ENCODE measurements around the gene ZNF398. TPM values are rescaled to one million over a fixed set of nuclear protein-coding genes. Genes with fewer than 3 reads are reported as not detected.
A peak's percentile ranks its signal among the peaks of the same experiment; 100 is the strongest.

The ZNF398 gene
- total and polyA plus RNA-seq, 2 of the 13 experiments (the other 11 are each of a cell fraction or from before 2014, with no cell fraction given): 3.0 to 8.9 TPM

DNA sequence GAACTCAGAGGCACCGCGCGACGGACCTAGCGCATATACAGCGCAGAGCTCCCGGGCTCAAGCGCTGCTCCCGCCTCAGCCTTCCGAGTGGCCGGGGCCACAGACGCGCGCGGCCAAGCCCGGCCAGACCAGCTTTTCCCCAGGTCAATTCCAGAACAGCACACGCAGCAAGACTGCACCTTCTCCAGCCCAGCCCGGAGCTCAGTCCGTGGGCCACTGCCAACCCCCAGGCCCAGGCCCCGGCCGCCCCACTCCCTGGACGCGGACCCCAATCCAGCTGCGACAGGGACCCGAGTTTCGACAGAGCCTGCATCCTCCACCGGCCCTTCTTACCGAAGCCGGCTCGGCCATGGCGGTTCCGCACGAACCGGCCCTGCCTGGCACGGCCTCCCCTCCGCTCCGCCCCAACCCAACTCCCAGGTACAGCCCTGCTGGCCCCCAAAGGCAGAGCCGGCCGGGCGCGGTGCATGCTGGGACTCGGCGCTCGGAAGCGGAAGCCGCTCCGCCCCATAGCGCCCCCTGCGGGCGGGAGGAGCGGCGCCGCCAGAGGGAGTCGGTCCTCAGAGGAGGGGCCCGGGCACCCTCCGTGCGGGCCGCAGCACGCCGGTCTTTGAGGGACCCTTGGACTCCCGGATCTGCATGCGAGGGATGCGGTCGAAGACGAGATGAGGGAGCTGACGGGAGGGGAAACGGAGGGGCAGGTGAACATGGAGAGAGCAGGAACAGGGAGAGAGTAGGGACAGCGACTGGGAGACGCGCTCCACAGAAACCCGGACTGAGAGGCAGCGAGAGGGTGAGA, 21.2 kb upstream of the ZNF398 start, which contains the start of gene ZNF425 (continued):
- TF ChIP-seq, protein P1, sequence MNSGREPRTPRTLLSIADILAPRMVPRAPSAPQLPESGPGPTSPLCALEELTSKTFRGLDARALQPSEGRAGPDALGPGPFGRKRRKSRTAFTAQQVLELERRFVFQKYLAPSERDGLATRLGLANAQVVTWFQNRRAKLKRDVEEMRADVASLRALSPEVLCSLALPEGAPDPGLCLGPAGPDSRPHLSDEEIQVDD (CRISPR knock-in tag; IDR thresholded peaks at IDR 0.05; ENCODE audit: borderline replicate concordance): 0 out of 2 replicates have a peak, but pooled peaks have one; percentile 15
- no peak for TF ChIP-seq SMAD1 (CRISPR knock-in tag; IDR thresholded peaks at IDR 0.05; ENCODE audit: borderline replicate concordance, low read depth)
- peak; percentile 86 for TF ChIP-seq TBX2 (CRISPR knock-in tag; IDR thresholded peaks at IDR 0.05; ENCODE audit: borderline replicate concordance)
- TF ChIP-seq ZKSCAN1 (IDR thresholded peaks at IDR 0.05; ENCODE audit: low read length): no peak
- TF ChIP-seq HOXA9 (CRISPR knock-in tag; IDR thresholded peaks at IDR 0.05; ENCODE audit: borderline replicate concordance): no peak; the same call in 1 of the 2 replicates
- TF ChIP-seq ZNF264 (CRISPR knock-in tag; IDR thresholded peaks at IDR 0.05): peak; percentile 76; the same call in 1 of the 2 replicates
- peak; percentile 57; the same call in 1 of the 2 replicates for TF ChIP-seq KLF15 (CRISPR knock-in tag; IDR thresholded peaks at IDR 0.05; ENCODE audit: borderline replicate concordance)
- peak; percentile 72 for TF ChIP-seq FOXO1 (CRISPR knock-in tag; IDR thresholded peaks at IDR 0.05)
- TF ChIP-seq SMAD3 (CRISPR knock-in tag; IDR thresholded peaks at IDR 0.05): no peak
- TF ChIP-seq ZNF83 (CRISPR knock-in tag; IDR thresholded peaks at IDR 0.05; ENCODE audit: borderline replicate concordance): no peak
- TF ChIP-seq, protein P2, sequence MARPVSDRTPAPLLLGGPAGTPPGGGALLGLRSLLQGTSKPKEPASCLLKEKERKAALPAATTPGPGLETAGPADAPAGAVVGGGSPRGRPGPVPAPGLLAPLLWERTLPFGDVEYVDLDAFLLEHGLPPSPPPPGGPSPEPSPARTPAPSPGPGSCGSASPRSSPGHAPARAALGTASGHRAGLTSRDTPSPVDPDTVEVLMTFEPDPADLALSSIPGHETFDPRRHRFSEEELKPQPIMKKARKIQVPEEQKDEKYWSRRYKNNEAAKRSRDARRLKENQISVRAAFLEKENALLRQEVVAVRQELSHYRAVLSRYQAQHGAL (CRISPR knock-in tag; IDR thresholded peaks at IDR 0.05; ENCODE audit: not compliant biosample characterization): peak; percentile 67
- peak; percentile 96 for TF ChIP-seq ZNF879 (CRISPR knock-in tag; IDR thresholded peaks at IDR 0.05)
- TF ChIP-seq, protein P3, sequence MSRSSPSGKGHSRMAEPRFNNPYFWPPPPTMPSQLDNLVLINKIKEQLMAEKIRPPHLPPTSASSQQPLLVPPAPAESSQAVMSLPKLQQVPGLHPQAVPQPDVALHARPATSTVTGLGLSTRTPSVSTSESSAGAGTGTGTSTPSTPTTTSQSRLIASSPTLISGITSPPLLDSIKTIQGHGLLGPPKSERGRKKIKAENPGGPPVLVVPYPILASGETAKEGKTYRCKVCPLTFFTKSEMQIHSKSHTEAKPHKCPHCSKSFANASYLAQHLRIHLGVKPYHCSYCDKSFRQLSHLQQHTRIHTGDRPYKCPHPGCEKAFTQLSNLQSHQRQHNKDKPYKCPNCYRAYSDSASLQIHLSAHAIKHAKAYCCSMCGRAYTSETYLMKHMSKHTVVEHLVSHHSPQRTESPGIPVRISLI (CRISPR knock-in tag; IDR thresholded peaks at IDR 0.05; ENCODE audit: borderline replicate concordance): peak; percentile 65; the same call in 1 of the 2 replicates
- peak; percentile 33; the same call in 1 of the 2 replicates for TF ChIP-seq ETV6 (CRISPR knock-in tag; conservative IDR thresholded peaks at IDR 0.05)
- TF ChIP-seq PHF5A (CRISPR knock-in tag; IDR thresholded peaks at IDR 0.05; ENCODE audit: low read depth, unreplicated experiment): peak; percentile 90
- TF ChIP-seq IKZF4 (CRISPR knock-in tag; IDR thresholded peaks at IDR 0.05; ENCODE audit: borderline replicate concordance, low read depth, not compliant biosample characterization): peak; percentile 25
- TF ChIP-seq, protein P4, sequence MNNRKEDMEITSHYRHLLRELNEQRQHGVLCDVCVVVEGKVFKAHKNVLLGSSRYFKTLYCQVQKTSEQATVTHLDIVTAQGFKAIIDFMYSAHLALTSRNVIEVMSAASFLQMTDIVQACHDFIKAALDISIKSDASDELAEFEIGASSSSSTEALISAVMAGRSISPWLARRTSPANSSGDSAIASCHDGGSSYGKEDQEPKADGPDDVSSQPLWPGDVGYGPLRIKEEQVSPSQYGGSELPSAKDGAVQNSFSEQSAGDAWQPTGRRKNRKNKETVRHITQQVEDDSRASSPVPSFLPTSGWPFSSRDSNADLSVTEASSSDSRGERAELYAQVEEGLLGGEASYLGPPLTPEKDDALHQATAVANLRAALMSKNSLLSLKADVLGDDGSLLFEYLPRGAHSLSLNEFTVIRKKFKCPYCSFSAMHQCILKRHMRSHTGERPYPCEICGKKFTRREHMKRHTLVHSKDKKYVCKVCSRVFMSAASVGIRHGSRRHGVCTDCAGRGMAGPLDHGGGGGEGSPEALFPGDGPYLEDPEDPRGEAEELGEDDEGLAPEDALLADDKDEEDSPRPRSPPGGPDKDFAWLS (CRISPR knock-in tag; IDR thresholded peaks at IDR 0.05; ENCODE audit: borderline replicate concordance): 0 out of 2 replicates have a peak, but pooled peaks have one; percentile 56
- TF ChIP-seq NKX3-1 (CRISPR knock-in tag; IDR thresholded peaks at IDR 0.05): no peak; the same call in 1 of the 2 replicates
- TF ChIP-seq, protein P5, sequence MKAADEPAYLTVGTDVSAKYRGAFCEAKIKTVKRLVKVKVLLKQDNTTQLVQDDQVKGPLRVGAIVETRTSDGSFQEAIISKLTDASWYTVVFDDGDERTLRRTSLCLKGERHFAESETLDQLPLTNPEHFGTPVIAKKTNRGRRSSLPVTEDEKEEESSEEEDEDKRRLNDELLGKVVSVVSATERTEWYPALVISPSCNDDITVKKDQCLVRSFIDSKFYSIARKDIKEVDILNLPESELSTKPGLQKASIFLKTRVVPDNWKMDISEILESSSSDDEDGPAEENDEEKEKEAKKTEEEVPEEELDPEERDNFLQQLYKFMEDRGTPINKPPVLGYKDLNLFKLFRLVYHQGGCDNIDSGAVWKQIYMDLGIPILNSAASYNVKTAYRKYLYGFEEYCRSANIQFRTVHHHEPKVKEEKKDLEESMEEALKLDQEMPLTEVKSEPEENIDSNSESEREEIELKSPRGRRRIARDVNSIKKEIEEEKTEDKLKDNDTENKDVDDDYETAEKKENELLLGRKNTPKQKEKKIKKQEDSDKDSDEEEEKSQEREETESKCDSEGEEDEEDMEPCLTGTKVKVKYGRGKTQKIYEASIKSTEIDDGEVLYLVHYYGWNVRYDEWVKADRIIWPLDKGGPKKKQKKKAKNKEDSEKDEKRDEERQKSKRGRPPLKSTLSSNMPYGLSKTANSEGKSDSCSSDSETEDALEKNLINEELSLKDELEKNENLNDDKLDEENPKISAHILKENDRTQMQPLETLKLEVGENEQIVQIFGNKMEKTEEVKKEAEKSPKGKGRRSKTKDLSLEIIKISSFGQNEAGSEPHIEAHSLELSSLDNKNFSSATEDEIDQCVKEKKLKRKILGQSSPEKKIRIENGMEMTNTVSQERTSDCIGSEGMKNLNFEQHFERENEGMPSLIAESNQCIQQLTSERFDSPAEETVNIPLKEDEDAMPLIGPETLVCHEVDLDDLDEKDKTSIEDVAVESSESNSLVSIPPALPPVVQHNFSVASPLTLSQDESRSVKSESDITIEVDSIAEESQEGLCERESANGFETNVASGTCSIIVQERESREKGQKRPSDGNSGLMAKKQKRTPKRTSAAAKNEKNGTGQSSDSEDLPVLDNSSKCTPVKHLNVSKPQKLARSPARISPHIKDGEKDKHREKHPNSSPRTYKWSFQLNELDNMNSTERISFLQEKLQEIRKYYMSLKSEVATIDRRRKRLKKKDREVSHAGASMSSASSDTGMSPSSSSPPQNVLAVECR (CRISPR knock-in tag; IDR thresholded peaks at IDR 0.05; ENCODE audit: borderline replicate concordance): peak; percentile 97
- TF ChIP-seq RBAK (CRISPR knock-in tag; IDR thresholded peaks at IDR 0.05): no peak
